H1 (cell line): ENCODE results near the gene PPIL4. TPM values are rescaled to one million over a fixed set of nuclear protein-coding genes. Genes with fewer than 3 reads are reported as not detected.

Experiments
- CTCF ChIA-PET: fragments of 300-600 bp; sonication (Branson Sonifier 250); formaldehyde crosslinking; loops from one replicate; lab custom pipeline; 2021; ENCODE audit not compliant: partially characterized antibody; lab: Charles Lee
- POLR2A ChIA-PET: fragments of 300-600 bp; sonication (Branson Sonifier 250); formaldehyde crosslinking; loops from one replicate; lab custom pipeline; 2021; ENCODE audit warnings: inconsistent platforms; ENCODE audit not compliant: partially characterized antibody; lab: Charles Lee
- DNase-seq, 2 experiments: peaks; one replicate each; pipeline versions ENCODE4 v3.0.0 to v3.0.0-alpha.2; 2010 to 2022; ENCODE audit warnings: low spot score in 2 of 2, low read depth in 1 of 2, mixed read lengths in 1 of 2
- FAIRE-seq: peaks from 2 replicates; lab custom pipeline; 2011; peaks lifted over from hg19 to GRCh38; lab: Jason Lieb, UNC
- H2AFZ ChIP-seq: 2 replicates; pipeline ENCODE4 v1.8.1; 2012; ENCODE audit warnings: low read length, inconsistent platforms
- H2AK5ac ChIP-seq: 2 replicates; pipeline ENCODE4 v1.6.1; 2013; ENCODE audit warnings: low read depth, low read length
- H2BK120ac ChIP-seq: replicated peaks from 2 replicates; pipeline ENCODE3; 2013; ENCODE audit warnings: low read depth, low read length, inconsistent platforms
- H2BK12ac ChIP-seq: 2 replicates; pipeline ENCODE4 v1.6.1; 2013; ENCODE audit warnings: low read depth, low read length
- H2BK15ac ChIP-seq: 2 replicates; pipeline ENCODE4 v1.6.1; 2013; ENCODE audit warnings: low read length
- H2BK20ac ChIP-seq: 2 replicates; pipeline ENCODE4 v1.6.1; 2013; ENCODE audit warnings: low read length
- H2BK5ac ChIP-seq: 2 replicates; pipeline ENCODE4 v1.6.1; 2013; ENCODE audit warnings: low read depth, low read length
- H3K14ac ChIP-seq: 2 replicates; pipeline ENCODE4 v1.6.1; 2013; ENCODE audit warnings: inconsistent platforms; ENCODE audit not compliant: insufficient read length
- H3K18ac ChIP-seq: 2 replicates; pipeline ENCODE4 v1.6.1; 2013; ENCODE audit warnings: low read length; ENCODE audit errors: extremely low read depth
- H3K23ac ChIP-seq: 2 replicates; pipeline ENCODE4 v1.6.1; 2013; ENCODE audit warnings: inconsistent platforms; ENCODE audit not compliant: insufficient read length
- H3K23me2 ChIP-seq: 2 replicates; pipeline ENCODE4 v1.6.1; 2013; ENCODE audit warnings: low read depth, low read length
- H3K27ac ChIP-seq: 2 replicates; pipeline ENCODE4 v1.6.1; 2011; ENCODE audit warnings: low read depth, low read length, inconsistent platforms
- H3K27me3 ChIP-seq, 4 experiments: replicated peaks in 1 of 4; 1 replicate in 1 of 4; 2 replicates in 3 of 4; pipeline versions ENCODE4 v1.6.1 to v1.8.1; 2011 to 2013; ENCODE audit warnings: low read length in 3 of 4, mild to moderate bottlenecking in 3 of 4, inconsistent platforms in 2 of 4, mixed read lengths in 2 of 4, moderate library complexity in 1 of 4; ENCODE audit not compliant: control insufficient read depth in 3 of 4, insufficient read depth in 3 of 4; ENCODE audit errors: extremely low read depth in 1 of 4
- H3K36me3 ChIP-seq, 4 experiments: 2 replicates each; pipeline versions ENCODE4 v1.6.1 to v1.8.1; 2011 to 2013; ENCODE audit warnings: mild to moderate bottlenecking in 4 of 4, low read length in 3 of 4, moderate library complexity in 2 of 4, control low read depth in 1 of 4, inconsistent platforms in 1 of 4; ENCODE audit not compliant: insufficient read depth in 4 of 4, control insufficient read depth in 2 of 4
- H3K4ac ChIP-seq: replicated peaks from 2 replicates; pipeline ENCODE3; 2013; ENCODE audit warnings: low read length, low read depth, mixed read lengths, inconsistent platforms; ENCODE audit not compliant: insufficient read length
- H3K4me1 ChIP-seq, 4 experiments: replicated peaks in 1 of 4; 1 replicate in 1 of 4; 2 replicates in 3 of 4; pipeline versions ENCODE4 v1.6.1 to v1.8.1; 2011 to 2013; ENCODE audit warnings: low read length in 3 of 4, inconsistent platforms in 2 of 4, mixed read lengths in 1 of 4; ENCODE audit not compliant: insufficient read depth in 4 of 4, control insufficient read depth in 3 of 4
- H3K4me2 ChIP-seq, 2 experiments: 2 replicates each; pipeline versions ENCODE4 v1.6.1 to v1.8.1; 2011 to 2013; ENCODE audit warnings: low read depth in 2 of 2, low read length in 2 of 2, control low read depth in 1 of 2, inconsistent platforms in 1 of 2, mild to moderate bottlenecking in 1 of 2; ENCODE audit not compliant: insufficient read depth in 1 of 2
- H3K4me3 ChIP-seq, 4 experiments: fragments of 200-600, 300-600 bp in 1 of 4; sonication (generic), shearing (Covaris generic), sonication (Bioruptor Twin) in 1 of 4; 2 replicates each; pipeline versions ENCODE4 v1.5.1 to v1.8.1; 2011 to 2016; ENCODE audit warnings: low read length in 4 of 4, low read depth in 3 of 4, control low read depth in 2 of 4, inconsistent platforms in 2 of 4, mild to moderate bottlenecking in 2 of 4, mixed read lengths in 1 of 4, moderate library complexity in 1 of 4; ENCODE audit not compliant: insufficient read depth in 2 of 4; ENCODE audit errors: extremely low read depth in 1 of 4
- H3K56ac ChIP-seq: replicated peaks from 2 replicates; pipeline ENCODE3; 2013; ENCODE audit warnings: low read depth, mild to moderate bottlenecking, mixed read lengths, low read length, inconsistent platforms; ENCODE audit not compliant: insufficient read length
- H3K79me1 ChIP-seq: 2 replicates; pipeline ENCODE4 v1.6.1; 2013; ENCODE audit warnings: low read depth, low read length, control low read depth
- H3K79me2 ChIP-seq, 2 experiments: 2 replicates each; pipeline versions ENCODE4 v1.6.1 to v1.8.1; 2012 to 2013; ENCODE audit warnings: low read length in 2 of 2, mild to moderate bottlenecking in 2 of 2, inconsistent platforms in 1 of 2; ENCODE audit not compliant: insufficient read depth in 2 of 2, control insufficient read depth in 1 of 2
- H3K9ac ChIP-seq, 4 experiments: replicated peaks in 1 of 4; 1 replicate in 1 of 4; 2 replicates in 3 of 4; pipeline versions ENCODE4 v1.6.1 to v1.8.1; 2011 to 2013; ENCODE audit warnings: low read depth in 3 of 4, low read length in 3 of 4, control low read depth in 2 of 4, mild to moderate bottlenecking in 2 of 4, moderate library complexity in 2 of 4, inconsistent platforms in 1 of 4; ENCODE audit errors: extremely low read depth in 1 of 4
- H3K9me3 ChIP-seq, 2 experiments: 2 replicates each; pipeline versions ENCODE4 v1.6.1 to v1.8.1; 2012 to 2013; ENCODE audit warnings: mild to moderate bottlenecking in 2 of 2, moderate library complexity in 2 of 2, control low read depth in 1 of 2, inconsistent platforms in 1 of 2, low read depth in 1 of 2, low read length in 1 of 2, mixed read lengths in 1 of 2; ENCODE audit not compliant: insufficient read depth in 2 of 2
- H4K20me1 ChIP-seq, 2 experiments: replicated peaks in 1 of 2; 2 replicates each; pipeline versions ENCODE3 to v1.8.1; 2011 to 2013; ENCODE audit warnings: inconsistent platforms in 2 of 2, low read length in 2 of 2, mild to moderate bottlenecking in 1 of 2; ENCODE audit not compliant: insufficient read depth in 2 of 2, control insufficient read depth in 1 of 2
- H4K5ac ChIP-seq: 2 replicates; pipeline ENCODE4 v1.6.1; 2013; ENCODE audit warnings: low read length, low read depth, mixed read lengths, inconsistent platforms; ENCODE audit not compliant: insufficient read length
- H4K8ac ChIP-seq: 2 replicates; pipeline ENCODE4 v1.8.0; 2013; ENCODE audit warnings: mild to moderate bottlenecking, moderate library complexity, low read length, inconsistent platforms; ENCODE audit not compliant: insufficient read depth; ENCODE audit errors: extremely low read depth
- H4K91ac ChIP-seq: replicated peaks from 2 replicates; pipeline ENCODE3; 2013; ENCODE audit warnings: low read length, mixed read lengths, inconsistent platforms; ENCODE audit not compliant: insufficient read length
- CBX5 ChIP-seq: fragments of 300-800, 300-1000 bp; sonication (generic); IDR thresholded peaks from 2 replicates; pipeline ENCODE4 v1.7.1; 2016; ENCODE audit warnings: antibody characterized with exemption, low read length, low read depth
- TCF12 ChIP-seq: IDR thresholded peaks from 2 replicates; pipeline ENCODE4 v1.6.1; 2011; ENCODE audit warnings: low read depth, mild to moderate bottlenecking, low read length
- WGBS, 2 experiments: shearing (Covaris generic) in 1 of 2; methylation state at CpG; one replicate each; pipeline versions ENCODE4 v1.1.6 to v1.1.7; 2013 to 2015; ENCODE audit warnings: low lambda C conversion rate in 2 of 2, mixed read lengths in 2 of 2, inconsistent platforms in 1 of 2, low coverage in 1 of 2, missing lambda C conversion rate in 1 of 2; ENCODE audit not compliant: insufficient replicate concordance in 2 of 2, insufficient coverage in 1 of 2, insufficient read length in 1 of 2; ENCODE audit errors: extremely low coverage in 1 of 2, missing lambda C conversion rate in 1 of 2; 5-methylcytosine and 5-hydroxymethylcytosine counted together
- polyA plus RNA-seq, 7 experiments: library from polyadenylated mRNA; depleted of rRNA in 3 of 7; stranded (reverse) in 5 of 7; unstranded in 2 of 7; fragments of >200 nt in 5 of 7; fragments of 200-250 nt in 2 of 7; gene quantifications; 1 replicate in 5 of 7; 2 replicates in 1 of 7; 4 replicates in 1 of 7; pipeline versions ENCODE4 v1.2.1 to v1.2.3, GENCODE V29; 2011 to 2013; ENCODE audit warnings: missing spikeins in 2 of 7, mixed read lengths in 2 of 7
- total RNA-seq: library from RNA; stranded (reverse); fragmentation: NEBNext Ultra II Directional; extraction: Animal tissue kit (Norgen Biotek cat#: 25700); gene quantifications from 2 replicates; pipeline ENCODE4 v1.2.1, GENCODE V29; 2021
- TF ChIP-seq, protein P1 (sequence below): IDR thresholded peaks from 2 replicates; pipeline ENCODE4 v1.6.1; 2011; ENCODE audit warnings: low read depth, mild to moderate bottlenecking, low read length; ENCODE audit not compliant: insufficient read depth

Gene PPIL4
- total and polyA plus RNA-seq, 2 of the 8 experiments (the other 6 are each of a cell fraction or from before 2014, with no cell fraction given) = 2.0 to 33.2 TPM

DNA sequence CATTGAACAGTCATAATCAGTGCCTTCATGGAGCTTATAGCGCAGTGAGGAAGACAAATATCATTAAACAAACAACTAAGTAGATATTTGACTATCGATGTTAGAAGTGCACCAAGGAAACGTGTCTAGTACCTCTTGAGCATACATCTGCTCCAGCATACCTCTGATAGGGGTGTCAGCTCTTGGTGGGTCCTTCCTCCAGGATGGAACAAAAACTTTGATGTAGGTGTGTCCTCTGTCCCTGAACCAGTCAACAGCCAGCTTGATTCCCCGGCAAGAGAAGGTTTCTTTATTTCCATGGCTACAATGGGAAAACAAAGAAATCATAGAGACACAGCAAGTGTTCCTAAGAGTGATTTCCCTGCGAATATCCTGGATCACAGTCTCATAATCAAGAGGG, 84.2 kb downstream of the PPIL4 start:
- no peaks in the 10 kb centered on the region for H3K79me1 ChIP-seq
- H3K36me3 ChIP-seq = no peaks in the 10 kb centered on the region
- ChIA-PET POLR2A (interaction anchor here (0.5 to 0.6 kb wide), 2 partner anchors 16 to 27 kb away, joined by 3 read pairs; no protein-coding TSS in a partner anchor), CTCF (interaction anchor here (1.4 kb wide), 1 partner anchor 12 kb away, joined by 4 read pairs; no protein-coding TSS in a partner anchor)
- H3K23me2 ChIP-seq = no peaks in the 10 kb centered on the region
- H2BK12ac ChIP-seq = no peak overlapping the region
- no peak overlapping the region for H4K5ac ChIP-seq
- no peak overlapping the region for H3K18ac ChIP-seq
- no peak overlapping the region for H3K9ac ChIP-seq
- H3K9me3 ChIP-seq = no peaks in the 10 kb centered on the region
- no peak overlapping the region for H2AK5ac ChIP-seq
- H2BK15ac ChIP-seq = no peak overlapping the region
- H3K4ac ChIP-seq = no peak overlapping the region
- H4K8ac ChIP-seq = no peak overlapping the region
- no peak overlapping the region for H2BK120ac ChIP-seq
- H3K14ac ChIP-seq = no peak overlapping the region
- H3K4me2 ChIP-seq = no peak overlapping the region
- no peaks in the 10 kb centered on the region for H3K27me3 ChIP-seq
- no peaks in the 10 kb centered on the region for H3K79me2 ChIP-seq
- no peak overlapping the region for H2BK5ac ChIP-seq
- WGBS, 2 experiments = 86% methylated on average over 5 of the region's 5 CpGs; no CpG with 5 or more reads in 1 of the 2 experiments
- TF ChIP-seq CBX5 = no peak
- TF ChIP-seq, protein P1, sequence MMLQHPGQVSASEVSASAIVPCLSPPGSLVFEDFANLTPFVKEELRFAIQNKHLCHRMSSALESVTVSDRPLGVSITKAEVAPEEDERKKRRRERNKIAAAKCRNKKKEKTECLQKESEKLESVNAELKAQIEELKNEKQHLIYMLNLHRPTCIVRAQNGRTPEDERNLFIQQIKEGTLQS = no peak
- no peak for TF ChIP-seq TCF12
- H4K20me1 ChIP-seq = no peaks in the 10 kb centered on the region
- no peak overlapping the region for H2AFZ ChIP-seq
- no peak overlapping the region for H3K23ac ChIP-seq
- DNase-seq (no peak), FAIRE-seq (no peak)
- no peak overlapping the region for H3K4me3 ChIP-seq
- H3K56ac ChIP-seq = no peak overlapping the region
- H3K27ac ChIP-seq = no peak overlapping the region
- H2BK20ac ChIP-seq = no peak overlapping the region
- no peaks in the 10 kb centered on the region for H3K4me1 ChIP-seq
- no peak overlapping the region for H4K91ac ChIP-seq
